Osteocyte (in vitro differentiated cells): ENCODE data around the gene MAEA. TPM values are rescaled to one million over a fixed set of nuclear protein-coding genes. Genes with fewer than 3 reads are reported as not detected.

Source experiments
- DNase-seq: peaks from one replicate; pipeline ENCODE4 v3.0.0; 2021; ENCODE audit warnings: mixed read lengths; ENCODE audit not compliant: unreplicated experiment; ENCODE audit errors: extremely low spot score
- H3K27ac Mint-ChIP-seq: one replicate; pipeline ENCODE4 v1.8.0; 2021; ENCODE audit warnings: mild to moderate bottlenecking, mixed read lengths; ENCODE audit not compliant: unreplicated experiment
- H3K27me3 Mint-ChIP-seq: one replicate; pipeline ENCODE4 v1.8.0; 2021; ENCODE audit warnings: mixed read lengths; ENCODE audit not compliant: unreplicated experiment
- H3K36me3 Mint-ChIP-seq: one replicate; pipeline ENCODE4 v1.8.0; 2021; ENCODE audit warnings: mixed read lengths; ENCODE audit not compliant: unreplicated experiment
- H3K4me1 Mint-ChIP-seq: one replicate; pipeline ENCODE4 v1.8.0; 2021; ENCODE audit warnings: mixed read lengths; ENCODE audit not compliant: unreplicated experiment
- H3K4me3 Mint-ChIP-seq: one replicate; pipeline ENCODE4 v1.8.0; 2021; ENCODE audit warnings: mild to moderate bottlenecking, moderate library complexity, mixed read lengths; ENCODE audit not compliant: unreplicated experiment
- H3K9me3 Mint-ChIP-seq: one replicate; pipeline ENCODE4 v1.8.0; 2021; ENCODE audit warnings: mixed read lengths; ENCODE audit not compliant: unreplicated experiment
- CTCF ChIP-seq: fragments of 200-600 bp; sonication (generic); IDR thresholded peaks from 2 replicates; pipeline ENCODE4 v1.5.0; 2021; ENCODE audit warnings: antibody characterized with exemption, mild to moderate bottlenecking, moderate library complexity
- total RNA-seq: library from RNA; stranded (reverse); gene quantifications from 2 replicates; pipeline ENCODE4 v1.2.1, GENCODE V29; 2021

Gene MAEA
- total RNA-seq, 1 donor from 2014 or later = 62.9 TPM

DNA sequence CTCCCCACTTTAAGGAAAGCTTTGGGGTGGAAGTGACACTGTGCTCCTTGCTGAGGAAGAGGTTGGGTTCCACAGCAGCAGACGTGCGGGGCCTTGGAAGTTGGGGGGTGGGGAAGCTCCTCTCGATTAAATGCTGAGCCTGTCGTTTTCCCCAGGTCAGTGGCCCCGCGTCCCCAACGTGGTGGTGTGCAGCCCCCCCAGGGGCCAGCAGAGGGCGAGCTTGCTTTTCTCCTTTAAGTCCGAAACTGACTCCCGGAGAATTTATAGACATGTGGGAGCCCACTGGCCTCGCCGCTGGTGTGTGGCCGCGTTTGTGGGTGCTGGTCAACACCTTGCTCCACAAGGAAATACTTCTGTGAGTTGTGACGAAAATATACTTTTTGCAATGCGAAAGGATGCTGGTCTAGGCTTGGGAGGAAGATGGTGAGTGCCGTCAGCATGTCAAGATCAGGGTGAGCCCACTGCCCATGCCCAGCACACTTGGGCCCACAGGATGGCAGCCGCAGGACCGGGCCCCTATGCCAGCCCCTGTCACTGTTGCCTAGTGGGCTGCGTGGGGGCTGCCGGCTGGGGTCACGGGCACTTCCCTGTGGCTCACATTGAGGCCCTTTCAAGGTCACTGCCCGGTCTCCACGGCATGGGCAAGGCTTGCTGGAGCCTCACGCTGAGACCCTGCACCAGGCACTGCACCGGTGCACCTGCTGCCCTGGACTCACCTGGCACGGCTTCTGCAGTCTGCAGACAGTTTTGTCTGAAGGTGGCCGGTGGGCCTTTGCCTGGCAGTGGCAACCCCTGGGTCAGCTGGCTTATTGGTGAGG is 66.7 kb downstream of the MAEA start:
- Mint-ChIP-seq H3K9me3 (no peaks in the 10 kb centered on the region), H3K4me3 (no peak overlapping the region), H3K4me1 (peaks cover 9% of the 10 kb centered on the region), H3K27ac (no peak overlapping the region), H3K27me3 (no peaks in the 10 kb centered on the region), H3K36me3 (peaks cover 11% of the 10 kb centered on the region)
- peak; percentile 85 for TF ChIP-seq CTCF
- DNase-seq = no peak

- H3K36me3 Mint-ChIP-seq = peaks cover 13% of the 10 kb centered on the region
- no peak overlapping the region for H3K27ac Mint-ChIP-seq
- DNase-seq = no peak
- no peak for TF ChIP-seq CTCF
- no peaks in the 10 kb centered on the region for H3K9me3 Mint-ChIP-seq
- no peaks in the 10 kb centered on the region for H3K27me3 Mint-ChIP-seq
- H3K4me1 Mint-ChIP-seq = peaks cover 4% of the 10 kb centered on the region
- no peak overlapping the region for H3K4me3 Mint-ChIP-seq
Observed at GRCh38 chr4:1357356-1358248, 67.9 kb downstream of the MAEA start.

DNA sequence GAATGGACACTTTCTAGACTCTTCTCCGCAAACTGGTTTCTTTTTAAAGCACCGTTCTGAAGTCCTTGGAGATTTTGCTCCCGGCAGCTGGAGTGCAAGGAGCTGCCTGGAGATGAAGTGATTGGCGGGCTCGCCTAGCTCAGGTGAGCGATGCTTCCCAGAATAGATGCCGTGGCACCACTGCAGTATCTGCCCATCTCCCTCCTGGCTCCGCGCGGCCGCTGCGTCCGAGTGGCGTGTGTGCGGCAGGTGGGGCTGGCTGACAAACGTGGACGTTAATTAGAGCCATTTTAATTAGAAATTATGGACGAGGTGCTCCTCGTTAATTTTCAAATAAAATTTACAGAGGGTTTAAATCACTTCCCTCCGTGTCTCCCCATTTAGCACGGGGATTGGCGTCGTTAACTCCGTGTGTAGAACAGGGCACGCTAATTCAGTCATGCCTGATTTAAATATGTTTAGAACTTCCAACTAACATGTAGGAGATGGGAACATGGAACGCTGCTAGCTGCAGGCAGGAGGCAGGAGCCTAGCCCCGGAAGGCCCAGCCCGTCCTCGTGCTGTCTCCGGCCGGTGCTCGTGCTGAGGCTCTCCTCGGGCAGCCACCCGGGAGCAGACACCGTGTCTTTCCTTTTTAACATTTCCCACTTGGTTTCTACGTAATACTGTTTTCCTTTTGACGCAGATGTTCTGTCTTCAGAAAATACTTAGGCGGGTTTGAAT is 68.9 kb downstream of the MAEA start:
- H3K36me3 Mint-ChIP-seq = peaks cover 17% of the 10 kb centered on the region
- no peak for DNase-seq
- H3K27ac Mint-ChIP-seq = no peak overlapping the region
- H3K4me1 Mint-ChIP-seq = peaks cover 4% of the 10 kb centered on the region
- no peaks in the 10 kb centered on the region for H3K27me3 Mint-ChIP-seq
- H3K9me3 Mint-ChIP-seq = no peaks in the 10 kb centered on the region
- H3K4me3 Mint-ChIP-seq = no peak overlapping the region
- TF ChIP-seq CTCF = no peak

- no peaks in the 10 kb centered on the region for H3K9me3 Mint-ChIP-seq
- H3K4me1 Mint-ChIP-seq = peaks cover 4% of the 10 kb centered on the region
- TF ChIP-seq CTCF = no peak
- no peak overlapping the region for H3K4me3 Mint-ChIP-seq
- no peak for DNase-seq
- H3K27me3 Mint-ChIP-seq = no peaks in the 10 kb centered on the region
- H3K27ac Mint-ChIP-seq = no peak overlapping the region
- H3K36me3 Mint-ChIP-seq = peaks cover 18% of the 10 kb centered on the region
Observed at GRCh38 chr4:1359144-1359501, 69.4 kb downstream of the MAEA start.
